Thyroid gland (tissue), 4 donors: ENCODE results near the gene RIBC2.

Experiments
- CTCF ChIP-seq, 6 experiments: fragments of 200-600 bp in 3 of 6; fragments of 450-650 bp in 3 of 6; sonication (generic) in 3 of 6; IDR thresholded peaks; one replicate each; pipeline ENCODE4 v1.5.1; 2016 to 2019; ENCODE audit warnings: antibody characterized with exemption in 6 of 6, mild to moderate bottlenecking in 2 of 6, inconsistent platforms in 1 of 6, moderate library complexity in 1 of 6
- POLR2A ChIP-seq, 2 donors: fragments of 450-650 bp; IDR thresholded peaks; one replicate each; pipeline ENCODE4 v1.6.1; 2017; ENCODE audit warnings: antibody characterized with exemption in 2 of 2, mild to moderate bottlenecking in 2 of 2, moderate library complexity in 1 of 2

- TF ChIP-seq CTCF (IDR thresholded peaks at IDR 0.05) (no peak), POLR2A (IDR thresholded peaks at IDR 0.05) (no peak)
These were observed 11.6 kb downstream of the RIBC2 start for GRCh38 chr22:45425101-45425500.
